H1 (cell line): ENCODE results near the gene UBQLN1. TPM values are rescaled to one million over a fixed set of nuclear protein-coding genes. Genes with fewer than 3 reads are reported as not detected.

Source experiments
- ATF2 ChIP-seq: IDR thresholded peaks from 2 replicates; pipeline ENCODE4 v1.6.1; 2012; ENCODE audit warnings: low read length, inconsistent platforms
- KDM1A ChIP-seq: fragments of 200-600, 300-600 bp; sonication (generic); IDR thresholded peaks from 2 replicates; pipeline ENCODE4 v1.7.1; 2016; ENCODE audit warnings: mild to moderate bottlenecking, low read length, borderline replicate concordance
- RFX5 ChIP-seq: IDR thresholded peaks from 2 replicates; pipeline ENCODE4 v1.6.1; 2011; ENCODE audit warnings: low read depth, low read length, improper control_type of control experiment, borderline replicate concordance
- polyA plus RNA-seq, 7 experiments: library from polyadenylated mRNA; depleted of rRNA in 3 of 7; stranded (reverse) in 5 of 7; unstranded in 2 of 7; fragments of >200 nt in 5 of 7; fragments of 200-250 nt in 2 of 7; gene quantifications; 1 replicate in 5 of 7; 2 replicates in 1 of 7; 4 replicates in 1 of 7; pipeline versions ENCODE4 v1.2.1 to v1.2.3, GENCODE V29; 2011 to 2013; ENCODE audit warnings: missing spikeins in 2 of 7, mixed read lengths in 2 of 7
- total RNA-seq: library from RNA; stranded (reverse); fragmentation: NEBNext Ultra II Directional; extraction: Animal tissue kit (Norgen Biotek cat#: 25700); gene quantifications from 2 replicates; pipeline ENCODE4 v1.2.1, GENCODE V29; 2021

UBQLN1 gene
- total and polyA plus RNA-seq, 2 of the 8 experiments (the other 6 are each of a cell fraction or from before 2014, with no cell fraction given): 62.4 to 105 TPM

- no peak for TF ChIP-seq KDM1A
- TF ChIP-seq RFX5: no peak
- TF ChIP-seq ATF2: no peak
Observed at GRCh38 chr9:83656952-83657351, 50.8 kb downstream of the UBQLN1 start (continued).
